Measurements from ENCODE around the gene LTB. TPM values are rescaled to one million over a fixed set of nuclear protein-coding genes. Genes with fewer than 3 reads are reported as not detected.
"Not testable (repeated sequence)": the region's sequence is repeated elsewhere in the genome, so short reads cannot be mapped to it uniquely, and the experiment has no call there.

The LTB gene
- total and polyA plus RNA-seq, 2 of the 4 experiments (the other 2 are of a cell fraction) = not detected

GRCh38 chr6:31590691-31591090 lies 8.5 kb upstream of the LTB start:
- H3K4me1 ChIP-seq (ENCODE audit: control insufficient read depth, insufficient read depth, low read length); H3K4me2 ChIP-seq (ENCODE audit: low read depth, low read length); H4K8ac ChIP-seq (ENCODE audit: low read depth in 2 of 2, low read length in 2 of 2); dilution Hi-C loops (cut with HindIII; ENCODE audit: low sequenced_read_pairs, unreplicated experiment); H3K14ac ChIP-seq (replicated peaks; ENCODE audit: low read depth, low read length); H2AFZ ChIP-seq (replicated peaks; ENCODE audit: low read length, poor library complexity); H2AK9ac ChIP-seq (replicated peaks; ENCODE audit: low read depth, low read length, poor library complexity); DNase-seq; H3K9me1 ChIP-seq (ENCODE audit: insufficient read depth, low read length); H3K56ac ChIP-seq (ENCODE audit: extremely low read depth, insufficient read depth, low read length); in situ Hi-C loops (cut with MboI; ENCODE audit: low sequenced_read_pairs); H2AK5ac ChIP-seq (ENCODE audit: low read depth, low read length); H2BK20ac ChIP-seq (ENCODE audit: low read depth, low read length); H2BK15ac ChIP-seq (ENCODE audit: low read depth, low read length); H3K36me3 ChIP-seq (ENCODE audit: control insufficient read depth, insufficient read depth, low read length); H4K5ac ChIP-seq (ENCODE audit: low read depth, low read length); H3K9ac ChIP-seq (ENCODE audit: low read depth, low read length); H4K20me1 ChIP-seq (ENCODE audit: insufficient read depth, low read length); ATAC-seq (ENCODE audit: low read depth); H4K91ac ChIP-seq (ENCODE audit: insufficient read depth, low read depth, low read length); H3K9me3 ChIP-seq (ENCODE audit: control insufficient read depth, insufficient read depth, low read length); H3K27ac ChIP-seq (ENCODE audit: insufficient read depth, low read length); H3K23ac ChIP-seq (ENCODE audit: low read depth, low read length); H3K4ac ChIP-seq (ENCODE audit: low read depth, low read length); POLR2A ChIA-PET (ENCODE audit: unreplicated experiment); BruUV-seq (replicated peaks); H3K4me3 ChIP-seq (ENCODE audit: insufficient read depth, low read depth, low read length); H2BK5ac ChIP-seq (ENCODE audit: low read depth, low read length, poor library complexity, severe bottlenecking); H2BK120ac ChIP-seq (ENCODE audit: low read depth, low read length); intact Hi-C loops (cut with micrococcal nuclease); H3K18ac ChIP-seq (ENCODE audit: low read depth, low read length); H3K79me1 ChIP-seq (ENCODE audit: low read depth in 1 of 2, low read length in 2 of 2): not testable (repeated sequence)
- H3K27me3 ChIP-seq (ENCODE audit: control insufficient read depth, insufficient read depth, low read length) = peaks cover 11% of the 10 kb centered on the region
- 79% methylated on average over 5 of the region's 5 CpGs; no CpG with 5 or more reads in 1 of the 2 experiments for WGBS, 2 experiments (ENCODE audit: extremely low coverage in 2 of 2, insufficient read length in 1 of 2)
- CTCF ChIA-PET = interaction anchor here (0.9 kb wide), 1 partner anchor 10 kb away, joined by 3 read pairs; no protein-coding TSS in a partner anchor
